GM18868 (cell line): ENCODE results near the gene CEND1.

Experiments
- ATAC-seq: cut with Tn5 transposase; IDR thresholded peaks from one replicate; pipeline ENCODE4 v1.9.1; 2021; ENCODE audit warnings: mild to moderate bottlenecking, moderate library complexity; ENCODE audit not compliant: unreplicated experiment

The CEND1 gene

GRCh38 chr11:796565-797295 is 6.8 kb upstream of the CEND1 start:
- ATAC-seq = no peak

DNA sequence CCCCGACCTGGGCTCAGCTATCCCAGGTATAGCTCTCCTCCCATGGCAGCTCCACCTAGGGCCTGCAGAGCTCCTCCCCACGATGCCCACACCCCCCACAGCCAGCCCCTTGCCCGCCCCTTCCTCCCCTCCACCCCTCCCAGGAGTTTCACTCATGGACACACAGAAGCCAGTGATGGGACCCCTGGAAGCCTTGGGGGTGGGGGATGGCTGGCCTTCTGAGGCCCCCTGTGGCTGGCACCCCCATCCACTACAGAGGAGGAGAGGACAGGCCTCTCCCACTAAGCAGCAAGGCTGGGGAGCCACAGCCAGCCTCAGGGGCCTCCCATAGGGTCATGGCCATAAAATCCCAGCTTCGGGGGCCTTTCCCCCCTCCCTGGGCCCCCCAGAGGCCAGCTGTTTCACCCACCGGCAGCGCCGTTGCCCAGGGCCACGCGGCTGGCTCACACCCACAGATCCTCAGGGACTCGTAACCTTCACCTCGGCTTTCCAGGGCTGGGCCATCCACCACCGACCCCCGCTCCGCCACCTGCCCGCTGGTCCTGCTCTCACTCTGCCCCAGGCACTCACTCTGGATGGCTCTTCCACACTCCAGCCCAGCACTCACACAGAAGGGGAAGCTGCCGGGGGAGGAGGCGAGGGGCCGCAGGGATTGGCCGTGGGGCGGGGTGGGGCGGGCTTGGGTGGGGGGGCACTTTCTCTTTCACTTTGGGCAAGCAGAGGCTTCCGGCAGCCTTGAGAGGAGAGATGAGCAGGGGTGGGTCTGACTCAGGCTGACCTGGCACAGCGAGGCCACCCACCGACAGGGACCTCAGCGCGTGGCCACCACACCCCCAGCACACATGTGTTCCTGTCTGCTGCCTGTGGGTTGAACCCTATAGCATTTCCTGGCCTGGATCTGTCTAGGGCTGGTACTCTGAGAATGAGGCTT is 6.0 kb upstream of the CEND1 start:
- ATAC-seq = no peak

GRCh38 chr11:794766-795633 is 5.1 kb upstream of the CEND1 start:
- ATAC-seq = no peak

- no peak for ATAC-seq
Observed at GRCh38 chr11:794013-794765, 4.3 kb upstream of the CEND1 start.

- ATAC-seq = no peak
Observed at GRCh38 chr11:793556-793955, 3.7 kb upstream of the CEND1 start.

DNA sequence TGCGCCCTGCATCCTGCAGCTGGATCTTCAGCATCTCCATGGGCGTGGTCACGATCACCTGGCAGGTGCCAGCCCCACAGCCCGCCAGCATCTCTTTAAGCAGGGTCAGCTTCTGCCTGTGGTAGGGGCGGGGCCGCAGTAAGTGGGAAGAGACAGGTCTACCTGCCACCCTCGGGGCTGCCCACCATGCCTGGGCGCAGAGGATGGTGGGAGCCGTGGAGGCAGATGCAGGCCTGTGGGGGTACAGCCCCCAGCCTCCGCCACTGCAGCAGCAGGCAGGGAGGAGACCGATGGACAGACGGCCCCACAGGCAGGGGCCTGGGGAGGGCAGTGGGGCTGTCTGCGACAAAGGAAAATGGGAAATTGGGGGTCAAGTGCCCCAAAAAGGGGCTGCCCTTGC is 3.0 kb upstream of the CEND1 start:
- no peak for ATAC-seq

DNA sequence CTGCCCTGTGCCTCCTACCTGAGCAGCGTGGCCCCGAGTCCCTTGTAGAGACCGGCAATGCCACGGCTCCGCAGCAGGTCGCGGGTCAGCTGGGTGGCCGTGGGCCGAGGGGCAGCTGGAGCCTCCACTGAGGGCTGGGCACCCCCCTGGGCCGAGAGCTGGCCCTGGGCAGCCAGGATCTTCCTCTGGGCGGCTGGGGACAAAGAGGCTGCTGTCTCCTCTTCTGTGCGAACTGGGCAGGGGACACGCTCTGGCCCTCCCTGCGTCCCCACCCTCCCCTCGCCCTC is 2.6 kb upstream of the CEND1 start:
- no peak for ATAC-seq

GRCh38 chr11:791658-792534 is 2.0 kb upstream of the CEND1 start:
- no peak for ATAC-seq

DNA sequence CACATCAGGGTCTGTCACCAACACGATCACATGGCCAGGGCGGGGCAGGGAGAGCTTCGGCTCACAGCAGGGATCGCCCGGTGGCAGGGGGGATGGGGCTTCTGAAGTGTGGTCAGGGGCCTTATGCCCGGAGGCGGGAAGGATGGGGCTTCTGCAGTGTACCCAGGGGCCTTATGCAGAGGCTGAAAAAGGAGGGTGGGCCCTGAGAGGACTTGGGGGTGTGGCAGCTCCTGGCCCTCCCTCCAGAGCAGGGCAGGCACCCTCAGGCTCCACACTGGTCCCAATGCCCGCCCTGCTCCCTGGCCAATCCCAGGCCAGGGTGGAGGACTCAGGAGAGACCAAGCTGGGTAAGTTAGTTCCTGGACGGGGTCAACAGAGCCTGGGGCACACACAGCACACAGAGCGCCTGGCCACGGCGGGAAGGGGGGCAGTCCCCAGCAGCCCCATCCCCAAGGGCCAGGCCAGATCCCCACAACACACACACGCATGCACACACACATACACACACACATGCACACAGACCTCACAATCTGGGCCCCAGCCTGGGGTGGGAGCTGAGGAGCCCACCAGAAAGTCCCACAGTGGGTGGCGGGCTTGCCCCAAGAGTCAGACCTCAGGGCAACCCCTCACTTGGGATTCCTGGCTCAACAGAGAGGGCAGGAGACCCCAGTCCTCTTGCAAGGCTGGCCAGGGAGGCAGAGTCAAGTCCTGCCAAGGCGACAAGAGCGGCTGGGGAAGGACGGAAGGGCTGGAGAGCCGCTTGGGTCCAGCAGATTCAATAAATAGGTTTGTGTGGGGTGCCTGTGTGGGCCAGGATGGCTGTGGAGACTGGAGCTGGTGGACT is 1.1 kb upstream of the CEND1 start:
- ATAC-seq = no peak

- ATAC-seq = no peak
Observed at GRCh38 chr11:788953-789940, 643 bp downstream of the CEND1 start.

GRCh38 chr11:788009-788640 is 1.8 kb downstream of the CEND1 start:
- no peak for ATAC-seq

GRCh38 chr11:787084-787675 is 2.7 kb downstream of the CEND1 start:
- ATAC-seq = no peak

DNA sequence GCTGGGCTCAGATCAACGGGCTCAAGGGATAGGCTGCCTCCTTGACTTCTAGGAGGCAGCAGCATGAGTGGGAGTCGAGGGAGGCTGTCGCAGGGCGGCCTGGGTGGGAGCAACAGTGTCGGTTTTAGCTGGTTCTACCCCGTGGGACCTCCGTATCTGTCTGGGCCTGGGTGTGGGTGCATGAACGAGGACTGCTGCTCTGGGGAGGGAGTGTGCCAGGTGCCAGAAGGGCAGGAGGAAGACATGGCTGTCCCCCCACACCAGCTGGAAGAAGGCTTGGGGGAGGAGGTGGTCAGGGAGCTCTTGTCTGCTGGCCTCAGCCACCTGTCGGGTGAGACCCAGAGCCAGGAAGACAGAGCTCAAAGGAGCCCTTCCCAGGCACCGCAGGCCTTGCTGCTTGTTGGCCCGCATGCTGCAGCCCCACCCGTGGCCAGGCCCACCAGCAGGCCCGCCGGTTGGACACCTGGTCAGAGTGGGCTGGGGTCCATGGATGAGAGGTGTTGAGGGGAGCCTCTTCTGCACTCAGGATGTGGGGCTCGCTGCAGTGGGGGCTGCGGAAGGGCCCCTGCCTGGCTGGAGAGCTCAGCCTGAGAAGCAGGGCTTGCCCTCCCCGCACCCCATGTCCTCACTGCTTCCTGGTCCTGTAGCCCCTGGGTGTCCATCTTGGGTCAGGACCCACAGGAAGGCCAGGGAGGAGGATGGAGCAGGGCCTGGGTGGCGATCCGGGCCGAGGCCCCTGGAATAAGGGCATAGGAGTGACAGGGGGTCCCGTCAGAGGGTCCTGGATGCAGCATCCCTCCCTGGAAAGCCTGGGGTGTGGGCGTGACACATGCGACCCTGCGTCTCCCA is 3.4 kb downstream of the CEND1 start:
- ATAC-seq = no peak

- ATAC-seq = no peak
Observed at GRCh38 chr11:783581-784015, 6.3 kb downstream of the CEND1 start.

GRCh38 chr11:782264-783174 is 7.4 kb downstream of the CEND1 start:
- ATAC-seq = no peak
